ENCODE results near the gene DPP9. TPM values are rescaled to one million over a fixed set of nuclear protein-coding genes. Genes with fewer than 3 reads are reported as not detected.

Gene DPP9
- total and polyA plus RNA-seq, 2 of the 4 experiments (the other 2 are of a cell fraction): 12.4 to 33.0 TPM

- Histone ChIP-seq H3K27ac (ENCODE audit: insufficient read depth, low read length) (peak overlapping the region; percentile 77), H3K27me3 (ENCODE audit: control insufficient read depth, insufficient read depth, low read length) (no peaks in the 10 kb centered on the region), H3K79me1 (ENCODE audit: low read depth in 1 of 2, low read length in 2 of 2) (peaks cover 26 to 88% of the 10 kb centered on the region in 2 experiments), H2AK5ac (ENCODE audit: low read depth, low read length) (peak overlapping the region; percentile 94), H2AFZ (replicated peaks; ENCODE audit: low read length, poor library complexity) (peak overlapping the region; percentile 40), H3K9me1 (ENCODE audit: insufficient read depth, low read length) (peaks cover 15% of the 10 kb centered on the region), H2BK120ac (ENCODE audit: low read depth, low read length) (peak overlapping the region; percentile 90), H4K8ac (ENCODE audit: low read depth in 2 of 2, low read length in 2 of 2) (peak overlapping the region; percentile 80 to 85; a peak in 3 of 4 replicates), H3K56ac (ENCODE audit: extremely low read depth, insufficient read depth, low read length) (no peak overlapping the region; the same call in 1 of the 2 replicates), H3K23ac (ENCODE audit: low read depth, low read length) (peak overlapping the region; percentile 50; the same call in 1 of the 2 replicates), H3K9me3 (ENCODE audit: control insufficient read depth, insufficient read depth, low read length) (no peaks in the 10 kb centered on the region), H3K9ac (ENCODE audit: low read depth, low read length) (no peak overlapping the region), H3K14ac (replicated peaks; ENCODE audit: low read depth, low read length) (peak overlapping the region; percentile 89), H3K36me3 (ENCODE audit: control insufficient read depth, insufficient read depth, low read length) (peaks cover 78% of the 10 kb centered on the region), H4K91ac (ENCODE audit: insufficient read depth, low read depth, low read length) (peak overlapping the region; percentile 93), H3K4me2 (ENCODE audit: low read depth, low read length) (no peak overlapping the region; the same call in 1 of the 2 replicates), H2BK5ac (ENCODE audit: low read depth, low read length, poor library complexity, severe bottlenecking) (peak overlapping the region; percentile 98), H4K20me1 (ENCODE audit: insufficient read depth, low read length) (no peaks in the 10 kb centered on the region), H2BK20ac (ENCODE audit: low read depth, low read length) (peak overlapping the region; percentile 79), H3K4me1 (ENCODE audit: control insufficient read depth, insufficient read depth, low read length) (peaks cover 15% of the 10 kb centered on the region), H3K4me3 (ENCODE audit: insufficient read depth, low read depth, low read length) (no peak overlapping the region), H3K18ac (ENCODE audit: low read depth, low read length) (peak overlapping the region; percentile 79; the same call in 1 of the 2 replicates), H2BK15ac (ENCODE audit: low read depth, low read length) (peak overlapping the region; percentile 93; the same call in 1 of the 3 replicates), H3K4ac (ENCODE audit: low read depth, low read length) (peak overlapping the region; percentile 96), H2AK9ac (replicated peaks; ENCODE audit: low read depth, low read length, poor library complexity) (peak overlapping the region; percentile 100), H4K5ac (ENCODE audit: low read depth, low read length) (peak overlapping the region; percentile 74; the same call in 1 of the 2 replicates)
- ChIA-PET CTCF (no interaction called here), POLR2A (ENCODE audit: unreplicated experiment) (interaction anchor here (0.6 kb wide), 1 partner anchor 18 kb away, joined by 4 read pairs; no protein-coding TSS in a partner anchor)
- ATAC-seq (ENCODE audit: low read depth): no peak
- TF ChIP-seq RCOR1 (IDR thresholded peaks at IDR 0.05; ENCODE audit: insufficient replicate concordance, low read length) (no peak), MAFK (IDR thresholded peaks at IDR 0.05; ENCODE audit: low read depth, low read length) (no peak), FOS (IDR thresholded peaks at IDR 0.05; ENCODE audit: low read depth, low read length) (no peak), POLR2A (IDR thresholded peaks at IDR 0.05; ENCODE audit: low read depth, low read length) (no peak), NFE2L2 (IDR thresholded peaks at IDR 0.05; ENCODE audit: low read depth, low read length) (no peak), ELK1 (IDR thresholded peaks at IDR 0.05; ENCODE audit: borderline replicate concordance, low read depth, low read length) (no peak), CTCF (conservative IDR thresholded peaks at IDR 0.05; ENCODE audit: low read depth, low read length) (no peak), MXI1 (IDR thresholded peaks at IDR 0.05; ENCODE audit: borderline replicate concordance, low read depth, low read length) (no peak), CHD1 (IDR thresholded peaks at IDR 0.05; ENCODE audit: low read depth, low read length) (no peak), MAZ (IDR thresholded peaks at IDR 0.05; ENCODE audit: borderline replicate concordance, low read depth, low read length) (no peak), USF2 (IDR thresholded peaks at IDR 0.05; ENCODE audit: low read depth, low read length) (no peak), SMC3 (IDR thresholded peaks at IDR 0.05; ENCODE audit: low read depth, low read length) (no peak), BHLHE40 (IDR thresholded peaks at IDR 0.05; ENCODE audit: low read depth, low read length) (no peak), RAD21 (IDR thresholded peaks at IDR 0.05; ENCODE audit: low read length) (no peak), RFX5 (IDR thresholded peaks at IDR 0.05; ENCODE audit: low read depth, low read length) (no peak), CEBPB (IDR thresholded peaks at IDR 0.05; ENCODE audit: low read depth, low read length) (no peak)
- DNase-seq: no peak
- intact Hi-C loops (cut with micrococcal nuclease): no loop called here
- dilution Hi-C loops (cut with HindIII; ENCODE audit: low sequenced_read_pairs, unreplicated experiment): no loop called here
- 97% methylated on average over 5 of the region's 27 CpGs; no CpG with 5 or more reads in 1 of the 2 experiments for WGBS, 2 experiments (ENCODE audit: extremely low coverage in 2 of 2, insufficient read length in 1 of 2)
- in situ Hi-C loops (cut with MboI; ENCODE audit: low sequenced_read_pairs): no loop called here
- BruUV-seq (replicated peaks): no TSS peak
Measured at GRCh38 chr19:4714016-4714415, 9.6 kb downstream of the DPP9 start.

Measured in IMR-90 (cell line).